Stimulated activated naive CD8-positive, alpha-beta T cell treated with anti-CD3 and anti-CD28 coated beads, Interleukin-15, amount 100 ng/mL, for 72 hours (primary cell): Measurements from ENCODE around the gene GTF2H1.
"Not testable (repeated sequence)": the region's sequence is repeated elsewhere in the genome, so short reads cannot be mapped to it uniquely, and the experiment has no call there.

Experiments used
- ATAC-seq: fragments of 150-1000 bp; cut with Tn5 transposase; 2 replicates; pipeline ENCODE4 v1.10.0; 2021; ENCODE audit warnings: mild to moderate bottlenecking, moderate library complexity
- DNase-seq, 2 donors: peaks; one replicate each; pipeline ENCODE4 v3.0.0; 2021 to 2022
- H3K27ac Mint-ChIP-seq, 2 donors: one replicate each; pipeline ENCODE4 v1.8.0; 2022; ENCODE audit warnings: mild to moderate bottlenecking in 2 of 2, mixed read lengths in 2 of 2, moderate library complexity in 2 of 2
- H3K27me3 Mint-ChIP-seq: one replicate; pipeline ENCODE4 v1.8.0; 2022; ENCODE audit warnings: mixed read lengths
- H3K4me1 Mint-ChIP-seq: one replicate; pipeline ENCODE4 v1.8.0; 2022; ENCODE audit warnings: mild to moderate bottlenecking, mixed read lengths
- H3K4me3 Mint-ChIP-seq, 2 donors: one replicate each; pipeline ENCODE4 v1.8.0; 2022; ENCODE audit warnings: mild to moderate bottlenecking in 2 of 2, mixed read lengths in 2 of 2, moderate library complexity in 1 of 2
- H3K9me3 Mint-ChIP-seq, 2 donors: one replicate each; pipeline ENCODE4 v1.8.0; 2022; ENCODE audit warnings: mixed read lengths in 2 of 2

Gene GTF2H1

DNA sequence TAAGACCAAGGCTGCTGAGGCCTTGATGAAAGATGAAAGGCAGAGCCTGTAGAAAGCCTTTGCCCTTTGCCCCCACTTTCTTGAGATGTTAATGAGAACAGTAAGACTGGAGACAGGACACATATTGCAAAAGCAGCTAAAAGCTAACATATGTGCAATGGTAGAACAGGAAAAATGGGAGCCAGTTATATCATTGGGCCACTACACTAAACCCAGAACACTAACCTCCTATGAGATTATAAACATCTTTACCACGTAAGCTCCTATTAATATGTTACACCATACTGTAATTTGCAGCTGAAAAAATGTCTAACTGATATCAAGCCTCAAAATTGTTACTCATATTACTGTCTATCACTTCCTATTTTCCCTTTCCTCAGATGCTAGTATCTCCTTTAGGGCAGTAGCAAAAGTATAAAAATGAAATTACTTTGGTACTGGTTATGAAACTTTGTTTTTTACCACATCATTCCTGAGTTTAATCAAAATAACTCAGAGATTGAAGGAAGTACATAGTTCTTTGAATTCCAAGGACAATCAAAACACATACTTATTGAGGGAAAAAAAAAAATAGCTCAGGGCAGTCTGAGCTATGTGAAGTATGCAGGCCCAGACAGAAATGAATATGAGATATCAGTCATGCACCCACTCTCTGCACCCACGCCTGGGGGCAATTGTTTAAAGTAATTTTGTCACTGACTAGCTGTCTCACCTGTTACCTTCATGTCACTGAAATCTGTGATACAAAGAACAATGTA is 9.5 kb upstream of the GTF2H1 start:
- Mint-ChIP-seq H3K27ac (no peak overlapping the region), H3K9me3 (no peaks in the 10 kb centered on the region), H3K4me1 (peaks cover 20% of the 10 kb centered on the region), H3K27me3 (no peaks in the 10 kb centered on the region), H3K4me3 (no peak overlapping the region)
- DNase-seq (no peak), ATAC-seq (no peak)

GRCh38 chr11:18313965-18314763 is 8.2 kb upstream of the GTF2H1 start:
- no peak overlapping the region for H3K27ac Mint-ChIP-seq
- ATAC-seq (no peak), DNase-seq (no peak)
- no peaks in the 10 kb centered on the region for H3K9me3 Mint-ChIP-seq
- peaks cover 33% of the 10 kb centered on the region for H3K4me1 Mint-ChIP-seq
- no peak overlapping the region for H3K4me3 Mint-ChIP-seq
- no peaks in the 10 kb centered on the region for H3K27me3 Mint-ChIP-seq

DNA sequence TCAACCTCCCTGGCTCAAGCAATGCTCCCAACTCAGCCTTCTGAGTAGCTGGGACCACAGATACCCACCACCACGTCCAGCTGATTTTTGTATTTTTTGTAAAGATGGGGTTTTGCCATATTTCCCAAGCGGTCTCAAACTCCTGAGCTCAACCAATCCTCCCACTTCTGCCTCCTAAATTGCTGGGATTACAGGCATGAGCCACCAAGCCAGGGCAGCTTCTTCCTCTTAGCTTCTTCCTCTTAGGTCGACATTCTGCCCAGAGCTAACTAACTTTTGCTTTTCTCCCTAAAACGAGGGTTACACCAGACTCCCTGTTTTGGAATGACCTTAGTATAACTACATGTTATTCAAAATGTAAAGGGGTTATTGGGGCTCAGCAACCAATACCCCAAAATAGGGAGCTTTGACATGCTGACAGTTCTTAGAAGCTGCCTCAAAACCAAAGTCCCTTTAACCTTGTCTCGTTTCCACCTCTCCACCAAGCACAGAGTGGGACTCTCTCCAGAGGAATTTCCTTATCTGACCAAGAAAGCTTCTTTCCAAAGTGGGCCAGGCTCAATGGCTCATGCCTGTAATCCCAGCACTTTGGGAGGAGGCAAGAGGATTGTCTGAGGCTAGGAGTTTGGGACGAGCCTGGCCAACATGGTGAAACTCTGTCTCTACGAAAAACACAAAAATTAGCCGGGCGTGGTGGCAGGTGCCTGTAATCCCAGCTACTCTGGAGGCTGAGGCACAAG is 7.4 kb upstream of the GTF2H1 start:
- DNase-seq (no peak), ATAC-seq (no peak)
- no peaks in the 10 kb centered on the region for H3K9me3 Mint-ChIP-seq
- no peaks in the 10 kb centered on the region for H3K27me3 Mint-ChIP-seq
- H3K27ac Mint-ChIP-seq = peak overlapping the region in 1 of 2 donors; percentile 42
- no peak overlapping the region for H3K4me3 Mint-ChIP-seq
- peaks cover 41% of the 10 kb centered on the region for H3K4me1 Mint-ChIP-seq

DNA sequence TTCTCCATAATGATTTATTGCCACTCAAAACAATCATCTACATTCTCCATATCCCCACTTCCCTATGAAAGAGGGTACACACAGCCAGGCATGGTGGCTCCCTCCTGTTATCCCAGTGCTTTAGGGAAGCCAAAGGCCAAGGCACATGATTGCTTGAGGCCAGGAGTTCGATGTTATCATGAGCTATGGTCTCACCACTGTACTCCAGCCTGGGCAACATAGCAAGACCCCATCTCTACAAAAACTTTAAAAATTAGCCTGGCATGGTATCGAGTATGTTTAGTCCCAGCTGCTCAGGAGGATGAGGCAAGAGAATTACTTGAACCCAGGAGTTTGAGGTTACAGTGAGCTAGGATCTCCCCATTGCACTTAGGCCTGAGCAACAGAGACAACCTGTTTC is 6.5 kb upstream of the GTF2H1 start:
- peaks cover 50% of the 10 kb centered on the region for H3K4me1 Mint-ChIP-seq
- H3K27ac Mint-ChIP-seq = no peak overlapping the region
- no peaks in the 10 kb centered on the region for H3K9me3 Mint-ChIP-seq
- DNase-seq (no peak), ATAC-seq (no peak)
- H3K4me3 Mint-ChIP-seq = no peak overlapping the region
- H3K27me3 Mint-ChIP-seq = no peaks in the 10 kb centered on the region

DNA sequence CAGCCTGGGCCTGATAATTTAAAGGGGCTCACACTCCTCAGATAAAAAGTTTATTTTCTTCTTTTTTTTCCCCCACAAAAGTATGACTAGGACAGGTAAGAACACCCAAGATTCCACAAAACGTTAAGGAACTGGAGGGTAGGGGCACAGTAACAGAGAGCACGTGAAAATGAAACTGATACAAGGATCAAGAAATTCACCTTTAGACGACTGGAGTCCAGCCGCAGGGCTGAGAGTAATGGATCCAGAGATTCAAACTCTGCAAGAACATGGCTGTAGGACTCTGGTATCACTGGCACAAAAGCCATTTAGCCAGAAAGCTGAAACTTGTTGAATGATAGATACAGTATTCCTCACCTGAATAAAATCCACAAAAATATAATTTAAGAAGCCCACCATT is 4.8 kb upstream of the GTF2H1 start:
- no peak overlapping the region for H3K4me3 Mint-ChIP-seq
- no peaks in the 10 kb centered on the region for H3K27me3 Mint-ChIP-seq
- H3K4me1 Mint-ChIP-seq = peaks cover 55% of the 10 kb centered on the region
- no peaks in the 10 kb centered on the region for H3K9me3 Mint-ChIP-seq
- H3K27ac Mint-ChIP-seq = no peak overlapping the region
- ATAC-seq = no peak
- DNase-seq = no peak

- no peak for ATAC-seq
- Mint-ChIP-seq H3K4me1 (peaks cover 62% of the 10 kb centered on the region), H3K9me3 (no peaks in the 10 kb centered on the region)
Observed at GRCh38 chr11:18319914-18320313, 2.5 kb upstream of the GTF2H1 start.

DNA sequence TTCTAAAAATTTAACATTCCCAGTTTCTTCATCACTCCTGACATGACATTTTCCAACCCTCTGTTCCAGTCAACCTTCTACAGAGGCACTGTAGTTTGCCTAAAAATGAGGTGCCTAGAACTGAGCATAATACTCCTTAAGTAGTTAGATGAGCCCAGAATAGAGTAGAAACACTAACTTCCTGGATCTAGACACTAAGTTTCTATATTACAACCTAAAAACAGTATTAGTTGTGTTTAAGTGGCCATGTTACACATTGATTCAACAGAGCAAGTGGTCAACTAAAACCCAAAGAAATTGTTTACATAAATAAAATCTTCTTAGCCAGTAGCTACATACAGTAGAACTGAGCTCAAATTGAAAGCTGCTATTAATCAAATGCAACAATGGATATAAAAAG is 1.8 kb upstream of the GTF2H1 start:
- Mint-ChIP-seq H3K4me3 (peak overlapping the region; percentile 51 to 97), H3K27me3 (no peaks in the 10 kb centered on the region), H3K4me1 (peaks cover 67% of the 10 kb centered on the region), H3K9me3 (no peaks in the 10 kb centered on the region), H3K27ac (no peak overlapping the region)
- ATAC-seq (no peak), DNase-seq (no peak)

More at GRCh38 chr11:18319914-18320313, 2.5 kb upstream of the GTF2H1 start:
- Mint-ChIP-seq H3K27me3 (no peaks in the 10 kb centered on the region), H3K4me3 (peak overlapping the region; percentile 20 to 97), H3K27ac (peak overlapping the region in 1 of 2 donors; percentile 16)
- DNase-seq = no peak

DNA sequence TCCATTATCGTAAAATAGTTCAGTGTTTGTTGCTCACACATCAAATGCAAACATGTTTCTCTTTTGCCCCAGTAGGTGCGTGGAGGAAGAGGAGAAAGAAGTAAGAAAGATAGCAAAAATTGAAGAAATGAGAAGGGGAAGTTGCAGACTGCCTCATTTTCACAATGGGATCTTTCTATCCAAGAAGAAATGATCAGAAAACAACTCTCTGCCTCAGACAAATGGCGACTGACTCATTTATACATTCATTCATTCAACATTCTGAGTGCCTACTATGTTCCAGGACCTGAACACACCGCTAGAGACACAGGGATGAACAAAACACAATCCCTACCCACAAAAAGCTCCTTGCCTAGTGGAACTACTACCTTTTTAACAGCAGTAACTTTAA is 794 bp upstream of the GTF2H1 start:
- DNase-seq = no peak
- peak overlapping the region; percentile 100 for H3K27ac Mint-ChIP-seq
- ATAC-seq = peak; percentile 14
- no peaks in the 10 kb centered on the region for H3K9me3 Mint-ChIP-seq
- H3K4me3 Mint-ChIP-seq = peak overlapping the region; percentile 97 to 99
- H3K27me3 Mint-ChIP-seq = no peaks in the 10 kb centered on the region
- peaks cover 71% of the 10 kb centered on the region for H3K4me1 Mint-ChIP-seq

GRCh38 chr11:18322818-18323570 is 627 bp downstream of the GTF2H1 start:
- ATAC-seq = no peak
- Mint-ChIP-seq H3K27me3 (no peaks in the 10 kb centered on the region), H3K4me1 (peaks cover 68% of the 10 kb centered on the region)

DNA sequence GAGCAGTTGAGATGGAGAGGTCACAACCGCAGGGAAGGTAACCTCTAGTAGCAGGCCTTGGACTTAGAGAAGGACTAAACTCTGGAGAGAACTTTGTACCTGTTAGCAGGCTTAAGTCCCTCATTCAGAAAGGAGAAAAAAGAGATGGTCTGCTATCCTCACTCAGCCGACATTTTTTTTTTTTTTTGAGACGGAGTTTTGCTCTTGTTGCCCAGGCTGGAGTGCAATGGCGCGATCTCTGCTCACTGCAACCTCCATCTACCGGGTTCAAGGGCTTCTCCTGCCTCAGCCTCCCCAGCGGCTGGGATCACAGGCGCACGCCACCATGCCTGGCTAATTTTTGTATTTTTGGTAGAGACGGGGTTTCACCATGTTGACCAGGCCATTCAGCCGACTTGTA is 1.5 kb downstream of the GTF2H1 start:
- Mint-ChIP-seq H3K4me3 (peak overlapping the region; percentile 97 to 99), H3K4me1 (peaks cover 64% of the 10 kb centered on the region), H3K27ac (peak overlapping the region in 1 of 2 donors; percentile 93)
- H3K9me3 Mint-ChIP-seq, H3K27me3 Mint-ChIP-seq, DNase-seq, ATAC-seq: not testable (repeated sequence)

More at GRCh38 chr11:18322818-18323570, 627 bp downstream of the GTF2H1 start:
- Mint-ChIP-seq H3K9me3 (no peaks in the 10 kb centered on the region), H3K4me3 (peak overlapping the region; percentile 97 to 99), H3K27ac (peak overlapping the region; percentile 100)
- DNase-seq = no peak

- DNase-seq (no peak), ATAC-seq (no peak)
- peaks cover 64% of the 10 kb centered on the region for H3K4me1 Mint-ChIP-seq
- no peaks in the 10 kb centered on the region for H3K27me3 Mint-ChIP-seq
- no peaks in the 10 kb centered on the region for H3K9me3 Mint-ChIP-seq
- peak overlapping the region; percentile 97 to 99 for H3K4me3 Mint-ChIP-seq
- peak overlapping the region in 1 of 2 donors; percentile 85 for H3K27ac Mint-ChIP-seq
Observed at GRCh38 chr11:18324381-18324780, 2.0 kb downstream of the GTF2H1 start.

DNA sequence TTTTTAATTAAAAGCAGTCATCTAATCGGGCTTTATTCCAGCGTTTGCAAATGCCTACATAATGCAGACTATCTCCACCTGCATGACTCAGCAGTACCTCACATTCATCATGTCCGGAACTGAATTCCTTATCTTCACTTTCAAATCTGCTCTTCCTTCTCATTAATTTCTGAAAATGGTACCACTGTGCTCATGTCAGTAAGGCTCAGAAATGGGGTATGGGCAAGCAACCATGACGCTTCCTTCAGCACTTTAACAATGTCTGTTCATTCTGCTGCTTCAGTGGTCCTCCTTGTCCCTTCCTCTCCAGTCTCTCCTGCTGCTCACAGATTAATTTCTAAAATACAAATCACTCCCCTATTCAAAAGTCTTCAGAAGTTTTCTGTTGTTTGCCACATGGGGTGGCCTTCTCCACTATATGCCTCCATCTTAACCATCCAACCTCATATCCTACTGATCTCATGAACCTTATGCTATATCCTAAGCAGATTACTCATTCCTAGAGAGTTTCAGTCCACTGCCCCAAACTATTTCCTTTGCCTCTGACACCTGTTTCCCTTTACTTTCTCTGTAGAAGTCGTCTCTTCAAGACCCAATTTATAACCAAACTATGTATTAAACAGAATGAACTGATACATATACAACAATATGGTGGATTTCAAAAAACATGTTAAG is 7.0 kb downstream of the GTF2H1 start:
- no peaks in the 10 kb centered on the region for H3K27me3 Mint-ChIP-seq
- no peak for DNase-seq
- peak overlapping the region in 1 of 2 donors; percentile 62 for H3K27ac Mint-ChIP-seq
- H3K4me3 Mint-ChIP-seq = peak overlapping the region in 1 of 2 donors; percentile 13
- peaks cover 66% of the 10 kb centered on the region for H3K4me1 Mint-ChIP-seq
- no peaks in the 10 kb centered on the region for H3K9me3 Mint-ChIP-seq
- ATAC-seq = peak; percentile 77

DNA sequence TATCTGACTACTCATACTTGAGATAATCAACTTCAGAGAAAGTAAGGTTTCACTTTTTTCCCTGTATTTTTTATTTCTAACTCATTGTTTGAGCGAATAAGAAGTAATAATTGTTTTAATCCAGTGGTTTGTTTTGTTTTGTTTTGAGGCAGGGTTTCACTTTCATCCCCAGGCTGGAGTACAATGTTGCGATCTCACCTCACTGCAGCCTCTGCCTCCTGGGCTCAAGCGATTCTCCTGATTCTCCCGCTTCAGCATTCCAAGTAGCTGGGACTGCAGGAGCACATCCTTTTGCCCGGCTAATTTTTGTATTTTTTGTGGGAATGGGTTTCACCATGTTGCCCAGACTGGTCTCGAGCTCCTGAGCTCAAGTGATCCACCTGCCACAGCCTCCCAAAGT is 8.6 kb downstream of the GTF2H1 start:
- H3K27me3 Mint-ChIP-seq = no peaks in the 10 kb centered on the region

GRCh38 chr11:18332302-18332701 is 9.9 kb downstream of the GTF2H1 start:
- ATAC-seq = peak; percentile 60
- peaks cover 51% of the 10 kb centered on the region for H3K4me1 Mint-ChIP-seq

More for the DNA sequence above, 8.6 kb downstream of the GTF2H1 start:
- peak overlapping the region in 1 of 2 donors; percentile 38 for H3K4me3 Mint-ChIP-seq
- H3K4me1 Mint-ChIP-seq = peaks cover 57% of the 10 kb centered on the region
- DNase-seq (no peak), ATAC-seq (peak; percentile 50)
- no peaks in the 10 kb centered on the region for H3K9me3 Mint-ChIP-seq
- H3K27ac Mint-ChIP-seq = peak overlapping the region; percentile 15 to 51

More at GRCh38 chr11:18332302-18332701, 9.9 kb downstream of the GTF2H1 start:
- Mint-ChIP-seq H3K9me3 (no peaks in the 10 kb centered on the region), H3K4me3 (peak overlapping the region; percentile 41 to 71), H3K27ac (peak overlapping the region in 1 of 2 donors; percentile 58), H3K27me3 (no peaks in the 10 kb centered on the region)
- DNase-seq = no peak
